ENCODE measurements around the gene CACNA1F. TPM values are rescaled to one million over a fixed set of nuclear protein-coding genes. Genes with fewer than 3 reads are reported as not detected.

CACNA1F gene
- total and polyA plus RNA-seq, 9 of the 15 experiments (the other 6 are each of a cell fraction or from before 2014, with no cell fraction given): under 0.01 to 0.41 (median 0.03) TPM; not detected in 3

GRCh38 chrX:49176421-49177326, 56.5 kb downstream of the CACNA1F start (continued):
- TF ChIP-seq SUPT5H (IDR thresholded peaks at IDR 0.05) (peak; percentile 50), RBFOX2 (IDR thresholded peaks at IDR 0.05; ENCODE audit: low read depth, low read length) (peak; percentile 67), POLR2G (IDR thresholded peaks at IDR 0.05; ENCODE audit: low read depth, low read length) (peak; percentile 74), FOSL1 (tag; conservative IDR thresholded peaks at IDR 0.05) (no peak), ZFX (CRISPR knock-in tag; IDR thresholded peaks at IDR 0.05) (0 out of 2 replicates have a peak, but pooled peaks have one; percentile 18), RHOXF2B (CRISPR knock-in tag; conservative IDR thresholded peaks at IDR 0.05) (no peak), RBM22 (IDR thresholded peaks at IDR 0.05; ENCODE audit: low read depth, low read length, poor library complexity, severe bottlenecking) (peak; percentile 77), GABPB1 (CRISPR knock-in tag; IDR thresholded peaks at IDR 0.05) (no peak), TCF7 (IDR thresholded peaks at IDR 0.05; ENCODE audit: borderline replicate concordance) (no peak)
